Fibroblast of skin of right quadriceps (primary cell): Measurements from ENCODE around the gene GRIN3A.

Experiments used
- DNase-seq: peaks from one replicate; pipeline ENCODE4 v3.0.0-alpha.2; 2013

The GRIN3A gene

DNA sequence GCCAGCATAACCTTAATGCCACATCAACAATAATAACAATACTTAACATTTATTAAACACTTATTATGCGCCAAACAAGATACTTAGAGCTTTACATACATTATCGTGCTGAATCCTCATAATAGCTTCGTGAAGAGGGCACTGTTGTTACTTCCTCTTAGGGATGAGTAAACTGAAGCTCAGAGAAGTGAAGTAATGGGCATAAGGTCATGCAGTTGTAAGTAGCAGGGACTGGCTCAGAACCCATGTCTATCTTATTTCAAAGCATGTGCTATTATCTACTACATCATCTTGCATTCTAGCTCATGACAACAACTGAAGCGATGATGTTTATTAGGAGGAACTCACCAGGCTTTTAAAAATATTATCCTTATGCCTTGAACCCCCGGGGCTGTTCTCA, 108.8 kb downstream of the GRIN3A start:
- no peak for DNase-seq

DNA sequence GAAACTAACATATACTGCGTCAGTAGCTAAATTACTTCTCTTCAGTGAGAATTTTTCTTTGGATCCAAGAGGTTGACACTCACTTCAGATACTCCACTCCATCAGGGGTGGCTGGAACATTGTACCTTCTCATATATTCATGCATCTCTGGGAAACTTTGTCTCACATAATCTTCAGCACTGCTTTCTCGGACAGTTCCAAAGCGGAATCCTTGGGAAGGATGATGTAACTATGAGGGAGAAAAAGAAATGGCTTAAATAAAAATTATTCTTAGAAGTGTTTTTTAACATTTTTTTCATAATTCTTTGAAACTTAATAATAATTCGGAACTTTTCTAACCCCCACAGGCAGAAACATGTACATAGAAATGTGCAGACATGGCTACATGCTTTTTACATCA, 110.3 kb downstream of the GRIN3A start:
- DNase-seq, result peak; percentile 39

DNA sequence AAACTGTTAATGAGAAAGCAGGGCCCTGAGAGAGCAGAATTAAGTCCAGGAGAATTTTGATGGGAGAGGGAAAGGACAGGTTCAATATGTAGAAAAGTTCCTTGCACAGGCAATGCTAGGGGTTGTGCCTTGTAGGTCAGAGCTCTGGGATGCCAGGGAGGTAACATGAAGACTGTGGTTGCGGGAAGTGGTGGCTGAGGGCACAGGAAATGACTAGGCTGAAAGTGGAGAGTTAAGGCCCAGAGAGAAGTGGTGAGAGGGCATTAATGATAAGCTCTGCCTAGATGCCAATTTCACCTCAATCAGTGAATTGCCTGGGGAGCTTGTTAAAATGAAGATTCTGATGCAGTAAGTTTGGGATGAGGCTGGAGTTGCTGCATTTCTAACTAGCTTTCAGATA, 112.2 kb downstream of the GRIN3A start:
- DNase-seq, result no peak

DNA sequence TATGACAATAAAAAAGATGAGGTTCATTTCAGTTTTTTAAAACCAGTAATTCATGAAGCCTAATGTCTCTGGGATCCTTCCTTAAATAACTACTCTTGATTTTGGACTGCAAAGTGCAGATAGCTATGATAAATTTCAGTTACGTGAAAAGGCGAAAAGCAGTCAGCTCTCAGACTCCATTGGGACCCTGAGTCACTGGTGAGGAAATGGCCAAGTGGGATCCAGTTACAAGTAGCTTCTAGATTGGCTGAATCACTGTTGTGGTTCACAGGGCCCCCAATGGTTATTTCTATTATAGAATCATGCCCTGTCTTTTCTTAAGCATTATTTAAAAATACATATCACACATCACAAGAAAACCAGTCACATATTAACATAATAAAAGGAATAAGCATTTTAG, 112.6 kb downstream of the GRIN3A start:
- DNase-seq, result peak; percentile 65

DNA sequence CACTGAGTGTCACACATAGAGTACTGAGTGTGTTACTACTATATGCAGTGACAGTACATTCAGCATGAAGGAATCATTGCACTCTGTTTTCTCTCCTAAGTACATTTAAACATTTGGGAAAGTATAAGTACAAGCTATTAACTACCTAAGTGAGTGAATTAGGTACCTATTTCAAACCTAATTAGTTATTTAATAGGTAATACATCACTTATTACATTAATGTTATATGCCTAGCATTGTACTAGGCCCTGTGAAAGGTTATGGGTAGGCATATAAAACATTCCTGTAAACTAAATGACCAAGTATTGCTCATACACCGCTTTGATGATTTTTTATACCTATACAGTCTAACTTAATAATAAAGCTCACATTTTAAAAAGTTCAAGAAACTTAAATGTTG, 118.0 kb downstream of the GRIN3A start:
- no peak for DNase-seq

DNA sequence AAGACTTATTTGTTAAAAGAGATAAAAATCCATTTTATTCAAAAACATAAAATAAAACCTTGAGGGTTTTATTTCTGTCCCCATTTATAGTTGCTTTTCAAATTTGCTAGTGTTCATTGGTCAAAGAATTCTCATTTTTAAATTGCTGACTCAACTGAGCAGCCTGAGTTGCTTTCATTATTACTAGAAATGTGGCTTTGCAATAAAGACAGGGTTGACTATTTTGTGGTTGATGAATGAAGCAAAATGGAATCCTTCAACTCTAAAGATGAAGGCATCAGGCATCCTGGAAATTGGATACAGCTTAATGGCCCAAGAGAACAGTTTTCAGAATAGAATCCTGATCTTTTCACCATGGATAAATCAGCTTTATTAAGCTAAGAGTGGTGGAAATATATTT, 119.7 kb downstream of the GRIN3A start:
- DNase-seq, result peak; percentile 34

DNA sequence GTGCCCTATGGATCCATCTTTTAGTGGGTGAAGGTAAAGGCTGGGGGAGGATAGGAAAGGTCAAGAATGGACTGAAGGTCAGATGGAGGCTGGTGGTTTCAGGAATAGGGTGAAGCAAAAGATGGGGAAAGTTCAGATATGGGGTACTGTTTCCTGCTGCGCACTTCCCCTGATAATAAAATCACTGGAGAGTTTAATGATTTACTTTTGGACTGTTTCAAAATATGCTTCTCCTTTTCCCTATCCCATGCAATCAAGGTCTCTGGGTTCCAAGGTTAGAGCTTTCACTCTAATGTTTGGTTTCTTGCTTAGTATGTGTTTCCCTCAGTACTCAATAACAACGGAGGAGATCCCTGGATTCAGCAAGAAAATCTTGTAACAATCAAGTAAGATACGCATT, 132.9 kb downstream of the GRIN3A start:
- DNase-seq, result no peak

DNA sequence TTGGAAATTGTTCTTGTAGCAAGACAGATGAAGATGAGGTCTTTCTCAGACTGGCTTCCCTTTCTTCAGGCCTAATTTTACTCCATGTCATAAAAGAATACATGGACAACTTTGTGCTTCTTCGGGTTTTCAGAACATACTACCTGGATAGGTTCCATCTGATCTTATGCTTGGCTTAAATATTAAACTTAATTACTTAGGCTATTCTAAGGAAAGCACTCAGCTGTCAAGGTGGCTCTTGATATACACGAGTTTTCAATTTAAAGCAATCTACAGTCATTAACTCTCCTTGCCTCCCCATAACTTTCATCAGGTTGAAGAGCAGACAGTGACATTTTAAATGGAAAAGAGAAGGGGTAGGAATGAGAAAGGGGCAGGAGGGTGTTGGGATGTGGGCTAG, 134.2 kb downstream of the GRIN3A start:
- DNase-seq, result no peak

DNA sequence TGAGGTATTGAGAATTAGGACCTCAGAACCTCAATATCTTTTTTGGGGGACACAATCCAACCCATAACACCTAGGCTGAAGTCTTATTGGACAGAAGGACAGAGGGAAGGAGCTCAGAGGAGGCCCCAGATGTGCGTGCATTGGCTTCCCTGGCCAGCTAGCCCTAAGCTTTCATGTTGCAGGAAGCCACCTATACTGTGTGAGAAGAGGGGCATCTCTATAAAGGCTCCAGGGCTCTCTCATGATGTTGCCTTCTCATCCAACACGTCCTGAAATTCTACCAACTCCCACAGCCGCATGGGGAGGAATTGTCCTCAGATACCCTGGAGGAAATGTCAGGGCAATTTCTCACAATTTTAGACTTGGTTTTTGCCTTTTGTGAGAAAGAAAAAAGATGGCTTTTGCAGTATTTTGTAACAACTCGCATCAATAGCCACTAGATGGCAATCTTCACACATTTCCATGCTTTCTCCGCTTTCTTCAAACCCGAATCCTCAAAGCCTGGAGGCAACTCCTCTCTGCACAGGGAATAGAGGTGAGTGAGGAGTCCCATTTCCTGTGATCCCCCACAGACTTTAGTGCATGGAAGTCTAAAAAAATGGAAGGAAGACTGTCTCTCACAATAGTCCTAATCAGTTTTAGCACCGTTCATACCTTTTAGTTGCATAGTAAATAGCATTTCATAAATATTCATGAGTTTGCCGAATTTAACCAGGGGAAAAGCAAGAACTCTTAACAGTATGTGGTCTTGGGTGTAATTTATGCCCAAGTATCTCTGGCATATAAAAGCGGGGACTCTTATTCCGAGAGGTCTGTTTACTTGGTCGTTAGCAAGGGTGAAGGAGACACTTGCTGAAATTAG, 136.3 kb downstream of the GRIN3A start:
- peak; percentile 47 for DNase-seq

DNA sequence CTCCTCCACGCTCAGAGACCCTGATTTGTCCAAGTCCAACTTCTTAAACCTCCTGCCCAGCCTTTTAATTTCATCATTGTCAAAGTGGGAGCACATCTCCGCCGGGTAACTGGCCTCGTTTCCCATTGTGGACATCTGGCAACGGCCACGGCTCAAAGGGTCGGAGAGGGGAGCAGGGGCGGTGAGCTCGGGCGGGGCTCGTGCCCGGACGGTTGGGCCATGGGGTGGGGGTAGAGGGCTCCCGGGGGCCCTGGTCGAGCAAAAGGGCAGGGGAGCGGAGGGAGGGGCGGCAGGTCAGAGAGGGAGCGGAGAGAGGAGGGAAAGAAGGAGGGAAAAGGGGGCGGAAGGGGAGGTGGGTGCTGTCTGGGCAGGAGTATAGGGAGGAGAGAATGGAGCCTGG, 143.7 kb downstream of the GRIN3A start, which contains the start of gene PPP3R2:
Gene PPP3R2 (minus strand): TSS at position 174 of the 400 bp plus-strand sequence. CDS start 48 bp downstream, at position 126.
- DNase-seq, result no peak

DNA sequence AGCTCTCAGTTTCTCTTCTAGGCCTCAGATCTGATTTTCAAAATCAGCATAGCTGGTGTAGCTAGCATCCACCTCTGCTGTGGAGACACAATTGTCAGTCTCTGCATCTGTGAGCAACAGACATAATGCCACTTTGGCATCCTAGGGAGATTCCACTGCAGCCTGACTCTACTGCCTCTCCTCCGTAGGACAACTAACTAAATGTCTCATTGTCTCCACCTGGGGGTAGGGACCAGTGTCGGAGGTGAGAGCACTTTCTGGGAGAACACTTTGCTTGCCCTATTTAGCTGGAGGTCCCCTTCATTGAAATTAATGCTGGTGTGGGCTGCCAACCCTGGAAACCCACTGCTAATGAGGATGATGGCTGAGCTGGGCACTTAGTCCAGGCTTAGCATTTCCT, 145.1 kb downstream of the GRIN3A start:
- DNase-seq, result no peak

DNA sequence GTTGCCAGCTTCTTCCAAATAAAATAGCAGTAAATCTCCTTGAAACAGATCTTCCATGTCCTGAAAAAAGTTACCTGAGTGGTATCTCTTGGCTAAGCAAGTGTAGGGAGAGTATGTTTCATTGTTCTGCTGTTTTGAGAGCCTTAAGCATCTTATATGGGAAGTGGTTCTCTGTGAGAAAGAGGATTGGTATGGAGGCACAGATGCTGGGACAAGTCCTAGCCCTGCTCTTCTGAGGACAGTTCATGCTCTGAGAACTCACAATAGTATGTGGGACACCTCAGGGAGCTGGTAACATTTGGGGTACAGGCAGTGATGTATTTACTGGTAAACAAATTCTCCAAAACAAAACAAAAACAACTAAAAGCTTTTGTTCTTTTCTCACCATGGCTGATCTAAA, 145.7 kb downstream of the GRIN3A start:
- DNase-seq, result no peak

DNA sequence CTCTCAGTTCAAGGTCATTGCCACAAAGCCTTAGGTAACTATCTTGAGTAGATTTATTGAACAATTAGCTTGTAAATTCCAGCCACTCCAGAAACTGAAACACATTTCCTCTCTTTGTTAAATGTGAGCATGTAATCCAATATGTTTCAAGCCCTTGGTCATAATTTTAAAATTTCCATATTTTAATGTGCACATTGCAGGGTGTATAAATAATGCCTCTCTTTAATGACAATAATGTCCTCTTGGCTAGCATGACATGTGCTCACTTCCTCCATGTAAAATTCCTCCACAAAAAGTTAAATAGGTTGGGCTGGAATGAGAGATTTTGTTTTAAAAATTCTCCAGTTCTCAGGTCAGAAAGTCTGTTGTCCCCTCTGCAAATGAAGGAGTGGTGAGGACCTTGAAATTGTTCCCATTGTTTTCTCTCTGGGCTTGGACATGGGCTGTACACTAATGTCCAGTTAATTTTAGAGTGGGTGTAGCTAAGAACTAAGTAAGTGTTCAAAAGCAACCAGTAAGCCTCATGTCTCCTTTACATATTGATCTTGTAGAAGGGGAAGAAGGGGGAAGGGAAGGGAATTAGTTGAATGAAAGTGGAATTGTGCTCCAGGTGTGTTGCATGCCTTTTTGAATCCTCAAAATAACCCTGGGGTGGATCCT, 146.5 kb downstream of the GRIN3A start:
- DNase-seq, result no peak

DNA sequence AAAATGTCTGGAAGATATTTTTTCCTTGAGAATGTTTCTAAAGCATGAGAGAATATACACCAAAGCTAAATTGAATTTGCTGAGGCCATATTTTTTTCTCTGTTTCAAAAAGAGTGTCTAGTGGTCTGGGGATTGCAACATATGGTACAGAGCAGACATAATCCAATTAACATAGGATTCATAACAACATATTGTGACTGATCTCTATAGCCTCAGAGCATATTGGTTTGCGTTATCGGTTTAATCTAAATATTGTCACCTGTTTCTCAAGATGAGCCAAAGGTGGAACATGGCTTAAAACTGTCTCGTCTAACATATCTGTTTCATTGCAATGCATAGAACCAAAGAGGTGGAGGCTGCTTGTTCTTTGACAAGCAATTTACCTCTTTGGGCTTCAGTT, 147.5 kb downstream of the GRIN3A start:
- DNase-seq, result no peak

DNA sequence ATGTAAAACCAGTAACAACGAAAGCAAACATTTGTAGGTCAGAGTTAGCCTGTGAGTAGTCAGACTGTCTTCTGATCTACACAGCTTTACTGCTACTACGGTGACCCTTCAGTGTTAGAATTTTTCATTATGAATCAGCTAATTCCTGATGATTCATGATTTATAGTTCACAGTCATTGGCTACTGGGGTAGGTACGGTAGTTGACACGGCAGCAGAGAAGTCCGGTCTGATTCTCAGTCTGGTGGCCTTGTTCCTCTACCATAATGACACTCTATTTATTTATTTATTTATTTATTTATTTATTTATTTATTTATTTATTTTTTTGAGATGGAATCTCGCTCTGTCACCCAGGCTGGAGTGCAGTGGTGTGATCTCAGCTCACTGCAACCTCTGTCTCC, 148.4 kb downstream of the GRIN3A start:
- DNase-seq, result peak; percentile 75

DNA sequence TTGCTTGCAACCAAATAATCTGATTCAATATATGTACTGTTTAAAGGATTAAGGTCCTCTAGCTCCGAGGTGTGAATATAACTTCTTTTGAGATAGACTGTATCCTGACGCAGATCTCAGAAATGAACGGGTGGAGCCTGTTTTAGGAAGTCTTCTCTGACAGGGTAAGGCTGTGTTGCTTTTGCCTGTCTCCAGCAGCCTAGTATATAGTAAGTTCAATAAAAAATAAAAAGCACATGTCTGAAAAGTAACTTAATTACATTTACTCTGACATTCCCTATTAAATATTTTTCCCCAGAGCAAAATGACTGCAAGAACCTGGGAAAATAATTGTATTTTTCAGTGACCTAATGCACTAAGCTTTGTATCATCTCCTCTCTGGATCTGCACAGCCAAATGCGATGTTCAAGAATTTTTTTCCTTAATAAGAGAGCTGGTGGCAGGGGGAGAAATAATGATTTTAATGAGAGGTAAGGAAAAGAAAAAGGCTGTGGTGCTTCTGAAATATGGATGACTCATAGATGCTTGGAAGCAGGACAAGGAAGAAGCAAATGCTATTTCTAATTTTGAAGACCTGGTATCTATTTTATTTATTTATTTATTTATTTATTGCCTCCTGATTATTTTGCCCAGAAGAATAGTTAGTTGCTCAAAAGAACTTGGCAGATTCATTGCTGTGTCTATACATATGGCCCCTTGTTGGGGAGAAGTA, 151.0 kb downstream of the GRIN3A start:
- DNase-seq, result peak; percentile 17

DNA sequence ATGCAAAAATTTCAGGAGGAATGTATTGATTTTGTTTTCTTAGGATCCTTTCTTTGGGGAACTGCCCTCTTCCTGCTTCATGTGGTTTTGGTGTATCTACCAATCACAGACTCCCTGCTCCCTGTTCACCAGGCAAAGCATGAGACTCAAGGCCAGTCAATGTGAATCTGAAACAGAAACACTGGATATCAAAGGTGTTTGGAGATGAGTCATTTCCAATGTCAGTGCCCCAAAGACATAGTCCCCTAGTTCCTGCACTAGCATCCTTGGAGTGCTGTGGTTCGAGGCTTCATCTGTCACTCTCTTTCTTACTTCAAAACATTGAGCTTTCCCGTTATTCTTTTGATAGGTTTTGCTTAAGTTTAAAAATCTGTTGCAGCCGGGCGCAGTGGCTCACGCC, 151.8 kb downstream of the GRIN3A start:
- DNase-seq, result no peak

DNA sequence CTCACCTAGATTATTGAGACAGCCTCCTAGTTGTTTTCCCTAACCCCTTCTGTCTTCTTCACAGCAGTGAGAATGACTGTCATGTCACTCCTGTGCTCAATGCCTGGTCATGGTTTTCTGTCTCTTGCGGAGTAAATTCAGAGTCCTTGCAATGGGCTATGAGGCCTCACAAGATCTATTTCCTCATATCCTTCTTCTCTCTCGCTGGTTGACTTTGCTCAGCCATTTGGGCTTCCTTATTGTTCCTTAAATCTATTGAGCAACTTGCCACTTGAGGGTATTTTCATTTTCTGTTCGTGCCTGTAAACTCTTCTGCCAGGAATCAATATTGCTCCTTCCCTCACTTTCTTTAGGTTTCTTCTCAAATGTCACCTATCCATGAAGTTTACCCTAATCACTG, 152.7 kb downstream of the GRIN3A start:
- DNase-seq, result no peak

DNA sequence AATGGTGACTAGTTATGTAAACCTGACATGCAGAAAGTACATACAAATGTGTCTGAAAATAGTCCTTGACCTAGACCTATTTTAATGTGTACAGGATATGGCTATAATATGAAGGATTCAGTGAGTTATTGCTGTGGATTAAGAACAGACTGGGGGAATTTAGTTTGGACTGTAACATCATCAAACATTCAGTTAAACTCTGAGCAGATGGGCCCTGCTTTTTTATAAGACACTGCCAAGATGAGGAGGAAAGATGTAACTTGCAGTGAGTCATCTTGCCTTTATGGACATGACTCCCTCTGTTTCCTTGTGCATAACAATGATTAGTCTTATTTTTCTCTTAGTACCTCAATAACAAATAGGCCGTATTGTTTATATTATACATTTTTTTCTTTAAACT, 155.9 kb downstream of the GRIN3A start:
- DNase-seq, result peak; percentile 90

DNA sequence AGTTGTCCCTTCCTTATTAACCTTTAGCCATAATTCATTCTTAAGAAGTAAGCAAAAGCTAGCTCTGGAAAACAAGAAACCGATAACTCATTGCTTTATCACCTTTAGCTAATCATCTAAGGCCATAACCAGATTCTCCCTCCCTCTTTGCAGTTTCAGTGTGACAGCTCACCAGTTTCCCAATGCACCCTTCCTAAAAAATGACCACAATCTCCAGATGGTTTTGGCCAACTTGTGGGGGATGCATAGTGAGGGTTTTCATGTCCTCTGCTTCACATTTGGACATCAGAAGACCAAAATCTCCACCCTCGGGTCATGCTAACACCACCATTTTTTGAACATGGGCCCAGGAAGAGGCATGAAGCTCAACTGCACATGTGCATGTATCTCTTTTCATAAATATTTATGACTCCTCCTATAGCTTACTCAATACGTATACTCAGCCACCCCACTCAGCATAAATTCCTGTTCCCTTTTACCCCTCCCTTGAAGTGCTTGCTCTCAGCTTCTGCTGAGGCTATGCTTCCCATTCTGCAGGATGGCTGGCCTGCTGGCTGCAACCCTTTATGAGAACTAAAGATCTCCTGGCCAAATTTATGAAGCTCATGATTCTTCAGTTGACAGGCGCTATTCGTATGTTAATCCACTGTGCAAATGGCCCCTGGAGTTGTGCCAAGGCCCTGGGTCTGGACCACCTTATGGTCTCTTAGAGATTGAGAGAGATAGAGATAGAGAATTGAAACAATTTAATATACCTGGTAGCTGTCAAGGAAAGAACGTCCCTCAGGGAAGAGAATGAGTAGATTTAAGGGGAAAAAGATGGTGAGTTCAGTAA, 158.5 kb downstream of the GRIN3A start:
- DNase-seq, result no peak

DNA sequence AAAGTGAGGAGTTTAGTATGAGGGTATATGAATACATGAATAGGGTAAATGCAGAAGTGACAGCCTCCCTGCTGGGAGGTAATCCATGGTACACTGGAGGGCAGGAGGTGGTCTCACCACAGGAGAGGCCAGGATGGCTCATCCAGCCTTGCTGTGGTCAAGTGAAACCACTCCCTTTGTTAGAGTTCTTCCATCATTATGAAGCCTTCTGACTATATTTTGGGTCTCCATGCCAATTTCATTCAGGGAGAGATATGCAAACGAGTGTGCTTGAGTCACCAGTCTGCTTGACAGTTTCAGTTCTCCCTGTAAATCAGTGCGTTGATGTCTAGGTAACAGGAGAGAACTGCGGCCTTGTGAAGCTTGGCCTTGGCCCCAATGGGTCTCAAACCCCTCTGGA, 160.1 kb downstream of the GRIN3A start:
- no peak for DNase-seq

DNA sequence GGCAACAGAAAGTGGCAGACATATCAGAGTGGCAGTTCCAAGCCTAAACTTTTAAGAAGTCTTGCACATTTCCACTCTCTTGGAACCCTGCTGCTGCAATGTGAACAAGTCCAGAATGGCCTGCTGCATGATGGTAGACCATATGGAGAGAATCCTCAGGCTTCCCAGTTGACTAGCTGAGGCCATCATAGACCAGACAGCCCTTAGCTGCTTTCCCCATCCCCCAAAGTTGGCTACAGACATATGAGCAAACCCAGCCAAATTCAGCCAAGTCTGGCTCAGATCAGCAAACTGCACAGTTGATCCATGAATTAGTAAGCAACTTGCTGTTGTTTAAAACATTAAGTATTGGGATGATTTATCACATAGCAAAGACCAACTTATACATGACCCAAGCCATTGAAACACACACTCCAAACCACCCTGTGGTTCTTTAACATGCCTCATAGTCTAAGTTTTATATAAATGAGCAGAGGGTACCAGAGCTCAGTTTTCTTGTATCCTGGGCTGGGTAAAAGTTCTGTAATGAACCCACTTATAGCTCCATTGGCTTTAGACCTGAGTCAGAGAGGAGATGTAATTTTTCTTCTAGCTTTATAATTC, 163.6 kb downstream of the GRIN3A start:
- DNase-seq, result peak; percentile 13
